ENCODE data around the gene NME7. TPM values are rescaled to one million over a fixed set of nuclear protein-coding genes. Genes with fewer than 3 reads are reported as not detected.

NME7 gene
- total RNA-seq, 4 donors from 2014 or later: 14.1 to 42.6 (median 25.0) TPM

- no peaks in the 10 kb centered on the region for H3K36me3 ChIP-seq
- no peak for TF ChIP-seq CTCF (IDR thresholded peaks at IDR 0.05)
- no peak for TF ChIP-seq POLR2A (IDR thresholded peaks at IDR 0.05)
- DNase-seq: no peak
- H3K27me3 ChIP-seq: no peaks in the 10 kb centered on the region
- H3K27ac ChIP-seq: no peak overlapping the region
- H3K4me1 ChIP-seq: no peaks in the 10 kb centered on the region
- H3K9me3 ChIP-seq: no peaks in the 10 kb centered on the region
- intact Hi-C loops (cut with DNase I; ENCODE audit: low total_unique reads): no loop called here
- H3K4me3 ChIP-seq: no peak overlapping the region
These were observed 45.5 kb downstream of the NME7 start for GRCh38 chr1:169322138-169322537.

- no peak for TF ChIP-seq POLR2A (IDR thresholded peaks at IDR 0.05)
- TF ChIP-seq CTCF (IDR thresholded peaks at IDR 0.05): no peak
- intact Hi-C loops (cut with DNase I; ENCODE audit: low total_unique reads): no loop called here
- no peaks in the 10 kb centered on the region for H3K36me3 ChIP-seq
These were observed 46.1 kb downstream of the NME7 start for GRCh38 chr1:169321539-169321938.

GRCh38 chr1:169318536-169319244 is 48.9 kb downstream of the NME7 start:
- Histone ChIP-seq H3K27me3 (no peaks in the 10 kb centered on the region), H3K4me1 (no peaks in the 10 kb centered on the region), H3K4me3 (no peak overlapping the region), H3K9me3 (no peaks in the 10 kb centered on the region), H3K36me3 (no peaks in the 10 kb centered on the region), H3K27ac (no peak overlapping the region)
- intact Hi-C loops (cut with DNase I; ENCODE audit: low total_unique reads): no loop called here
- DNase-seq: no peak
- TF ChIP-seq CTCF (IDR thresholded peaks at IDR 0.05) (no peak), POLR2A (IDR thresholded peaks at IDR 0.05) (no peak)

More at GRCh38 chr1:169321539-169321938, 46.1 kb downstream of the NME7 start:
- H3K4me1 ChIP-seq: no peaks in the 10 kb centered on the region
- H3K27ac ChIP-seq: no peak overlapping the region
- DNase-seq: no peak
- H3K9me3 ChIP-seq: no peaks in the 10 kb centered on the region
- H3K4me3 ChIP-seq: no peak overlapping the region
- H3K27me3 ChIP-seq: no peaks in the 10 kb centered on the region

- intact Hi-C loops (cut with DNase I; ENCODE audit: low total_unique reads): no loop called here
- DNase-seq: no peak
- TF ChIP-seq CTCF (IDR thresholded peaks at IDR 0.05) (no peak), POLR2A (IDR thresholded peaks at IDR 0.05) (no peak)
These were observed 51.0 kb downstream of the NME7 start for GRCh38 chr1:169316556-169316955.

GRCh38 chr1:169312084-169312954 is 55.3 kb downstream of the NME7 start:
- Histone ChIP-seq H3K27ac (no peak overlapping the region), H3K4me1 (no peaks in the 10 kb centered on the region), H3K4me3 (no peak overlapping the region), H3K36me3 (no peaks in the 10 kb centered on the region), H3K27me3 (no peaks in the 10 kb centered on the region), H3K9me3 (no peaks in the 10 kb centered on the region)
- intact Hi-C loops (cut with DNase I; ENCODE audit: low total_unique reads): no loop called here
- DNase-seq: no peak
- TF ChIP-seq CTCF (IDR thresholded peaks at IDR 0.05) (no peak), POLR2A (IDR thresholded peaks at IDR 0.05) (no peak)

More at GRCh38 chr1:169316556-169316955, 51.0 kb downstream of the NME7 start:
- Histone ChIP-seq H3K4me1 (no peaks in the 10 kb centered on the region), H3K36me3 (no peaks in the 10 kb centered on the region), H3K27ac (no peak overlapping the region), H3K4me3 (no peak overlapping the region), H3K9me3 (no peaks in the 10 kb centered on the region), H3K27me3 (no peaks in the 10 kb centered on the region)
